ENCODE results near the gene UMODL1. TPM values are rescaled to one million over a fixed set of nuclear protein-coding genes. Genes with fewer than 3 reads are reported as not detected.

UMODL1 gene
- total and polyA plus RNA-seq, 10 donors, result 0.02 to 0.85 (median 0.09) TPM; not detected in 3

DNA sequence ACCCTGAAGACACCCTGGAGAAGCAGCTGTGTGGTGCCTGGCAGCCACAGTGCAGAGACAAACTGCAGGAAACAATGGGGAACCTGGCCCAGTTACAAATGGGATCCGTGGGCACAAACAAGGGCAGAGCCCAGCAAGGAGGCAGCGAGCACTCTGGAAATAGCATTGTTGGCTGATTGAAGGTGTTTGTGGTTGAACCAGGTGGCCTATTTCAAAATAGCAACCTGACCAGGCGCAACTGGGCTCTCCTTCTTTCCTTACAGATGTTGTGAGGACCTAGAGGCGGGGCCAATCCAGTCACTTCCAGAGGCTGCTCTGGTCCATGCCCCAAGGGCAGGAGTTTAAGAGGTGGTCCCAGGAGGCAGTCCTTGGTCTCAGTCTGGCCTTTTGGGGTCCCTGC lies 39.3 kb upstream of the UMODL1 start:
- Histone ChIP-seq H3K9me3 (no peaks in the 10 kb centered on the region), H3K27ac (no peak overlapping the region), H3K4me3 (no peak overlapping the region), H3K27me3 (replicated peaks in 1 of 7) (no peaks in the 10 kb centered on the region), H3K36me3 (no peaks in the 10 kb centered on the region), H3K4me1 (no peaks in the 10 kb centered on the region)
- 51 to 68% (median 59%) methylated on average over 4 of the region's 4 CpGs for WGBS, 5 donors
- peak; percentile 50 for DNase-seq
- intact Hi-C loops (cut with DNase I; ENCODE audit: low total_unique reads), result no loop called here
- TF ChIP-seq POLR2AphosphoS5 (IDR thresholded peaks at IDR 0.05) (no peak), POLR2A (IDR thresholded peaks at IDR 0.05) (no peak)
- TF ChIP-seq, protein P1, sequence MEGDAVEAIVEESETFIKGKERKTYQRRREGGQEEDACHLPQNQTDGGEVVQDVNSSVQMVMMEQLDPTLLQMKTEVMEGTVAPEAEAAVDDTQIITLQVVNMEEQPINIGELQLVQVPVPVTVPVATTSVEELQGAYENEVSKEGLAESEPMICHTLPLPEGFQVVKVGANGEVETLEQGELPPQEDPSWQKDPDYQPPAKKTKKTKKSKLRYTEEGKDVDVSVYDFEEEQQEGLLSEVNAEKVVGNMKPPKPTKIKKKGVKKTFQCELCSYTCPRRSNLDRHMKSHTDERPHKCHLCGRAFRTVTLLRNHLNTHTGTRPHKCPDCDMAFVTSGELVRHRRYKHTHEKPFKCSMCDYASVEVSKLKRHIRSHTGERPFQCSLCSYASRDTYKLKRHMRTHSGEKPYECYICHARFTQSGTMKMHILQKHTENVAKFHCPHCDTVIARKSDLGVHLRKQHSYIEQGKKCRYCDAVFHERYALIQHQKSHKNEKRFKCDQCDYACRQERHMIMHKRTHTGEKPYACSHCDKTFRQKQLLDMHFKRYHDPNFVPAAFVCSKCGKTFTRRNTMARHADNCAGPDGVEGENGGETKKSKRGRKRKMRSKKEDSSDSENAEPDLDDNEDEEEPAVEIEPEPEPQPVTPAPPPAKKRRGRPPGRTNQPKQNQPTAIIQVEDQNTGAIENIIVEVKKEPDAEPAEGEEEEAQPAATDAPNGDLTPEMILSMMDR (IDR thresholded peaks at IDR 0.05 in 8 of 11, conservative IDR thresholded peaks at IDR 0.05 in 3 of 11), result no peak

DNA sequence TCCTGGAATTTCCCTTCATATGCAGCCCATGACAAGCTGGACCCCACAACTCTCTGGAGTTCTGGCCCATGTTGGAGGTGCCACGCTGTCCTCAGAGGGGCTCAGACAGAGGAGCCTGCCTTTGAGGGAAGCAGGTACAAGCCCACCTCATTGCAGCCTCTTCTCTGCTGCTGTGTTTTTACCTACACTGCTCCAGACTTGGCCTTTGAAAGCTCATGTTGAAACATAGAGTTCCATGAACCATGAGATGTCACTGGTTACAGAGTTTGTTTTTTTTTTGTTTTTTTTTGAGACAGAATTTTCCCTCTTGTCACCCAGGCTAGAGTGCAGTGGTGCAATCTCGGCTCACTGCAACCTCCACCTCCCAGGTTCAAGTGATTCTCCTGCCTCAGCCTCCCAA lies 38.9 kb upstream of the UMODL1 start:
- no peaks in the 10 kb centered on the region for H3K27me3 ChIP-seq (replicated peaks in 1 of 7)
- no peaks in the 10 kb centered on the region for H3K9me3 ChIP-seq
- WGBS, 5 donors, result 87 to 94% (median 93%) methylated on average over 2 of the region's 2 CpGs
- H3K27ac ChIP-seq, result no peak overlapping the region
- no peak for DNase-seq
- H3K4me3 ChIP-seq, result no peak overlapping the region
- no peaks in the 10 kb centered on the region for H3K4me1 ChIP-seq
- TF ChIP-seq POLR2AphosphoS5 (IDR thresholded peaks at IDR 0.05) (no peak), POLR2A (IDR thresholded peaks at IDR 0.05) (no peak)
- TF ChIP-seq, protein P1 (IDR thresholded peaks at IDR 0.05 in 8 of 11, conservative IDR thresholded peaks at IDR 0.05 in 3 of 11), result no peak
- no peaks in the 10 kb centered on the region for H3K36me3 ChIP-seq
- intact Hi-C loops (cut with DNase I; ENCODE audit: low total_unique reads), result no loop called here

DNA sequence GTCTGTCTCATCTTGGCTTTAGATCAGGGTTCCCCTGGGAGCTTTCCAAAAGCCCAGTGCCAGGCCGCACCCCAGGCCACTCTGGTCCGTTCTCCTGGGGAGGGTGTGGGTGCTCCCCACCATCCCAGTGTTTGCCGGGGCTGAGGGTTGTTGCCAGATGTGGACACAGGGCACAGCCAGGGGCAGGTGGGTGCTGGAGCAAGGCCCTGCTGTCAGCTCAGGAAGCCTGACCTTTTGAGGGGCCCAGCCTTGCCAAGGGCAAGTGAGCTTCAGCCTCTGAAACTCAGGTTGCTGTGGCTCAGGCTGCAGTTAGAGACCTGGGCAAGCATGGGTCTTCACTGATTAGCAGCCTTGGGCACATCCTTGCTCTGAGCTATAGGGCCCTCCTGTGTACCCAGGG lies 38.1 kb upstream of the UMODL1 start:
- no peaks in the 10 kb centered on the region for H3K36me3 ChIP-seq
- no peaks in the 10 kb centered on the region for H3K27me3 ChIP-seq (replicated peaks in 1 of 7)
- H3K4me1 ChIP-seq, result no peaks in the 10 kb centered on the region
- H3K4me3 ChIP-seq, result no peak overlapping the region
- no peak overlapping the region for H3K27ac ChIP-seq
- intact Hi-C loops (cut with DNase I; ENCODE audit: low total_unique reads), result no loop called here
- TF ChIP-seq, protein P1 (IDR thresholded peaks at IDR 0.05 in 8 of 11, conservative IDR thresholded peaks at IDR 0.05 in 3 of 11), result no peak
- peak; percentile 54 for DNase-seq
- 83 to 95% (median 90%) methylated on average over 3 of the region's 3 CpGs for WGBS, 5 donors
- H3K9me3 ChIP-seq, result no peaks in the 10 kb centered on the region

DNA sequence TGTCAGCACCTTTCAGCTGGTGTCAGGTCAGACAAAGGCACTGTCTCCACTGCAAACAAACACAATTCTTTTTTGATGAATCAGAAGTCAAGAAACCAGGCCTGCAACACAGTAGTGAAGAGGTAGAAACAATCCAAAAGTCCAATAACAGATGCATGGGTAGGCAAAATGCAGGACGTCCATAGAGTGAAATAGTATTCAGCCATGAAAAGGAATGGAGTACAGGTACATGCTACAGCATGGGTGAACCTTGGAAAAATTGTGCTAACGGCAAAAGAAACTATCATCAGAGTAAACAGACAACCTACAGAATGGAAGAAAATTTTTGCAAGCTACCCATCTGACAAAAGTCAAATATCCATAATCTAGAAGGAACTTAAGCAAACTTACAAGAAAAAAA lies 34.8 kb upstream of the UMODL1 start:
- Histone ChIP-seq H3K4me3 (no peak overlapping the region), H3K9me3 (no peaks in the 10 kb centered on the region), H3K27ac (no peak overlapping the region), H3K4me1 (peaks cover 0 to 15% (median 3%) of the 10 kb centered on the region in 6 donors), H3K27me3 (replicated peaks in 1 of 7) (no peaks in the 10 kb centered on the region), H3K36me3 (no peaks in the 10 kb centered on the region)
- 85 to 94% (median 91%) methylated on average over 2 of the region's 2 CpGs for WGBS, 5 donors
- DNase-seq, result no peak
- intact Hi-C loops (cut with DNase I; ENCODE audit: low total_unique reads), result no loop called here
- TF ChIP-seq POLR2A (IDR thresholded peaks at IDR 0.05), result no peak
- TF ChIP-seq, protein P1 (IDR thresholded peaks at IDR 0.05 in 8 of 11, conservative IDR thresholded peaks at IDR 0.05 in 3 of 11), result no peak
